PC-9 (cell line): ENCODE results near the gene NFATC1.

Experiments
- CTCF ChIP-seq: fragments of 200-600 bp; sonication (generic); conservative IDR thresholded peaks from 2 replicates; pipeline ENCODE4 v1.6.1; 2017; ENCODE audit warnings: mixed run types, antibody characterized with exemption, mild to moderate bottlenecking, moderate library complexity
- EZH2 ChIP-seq: fragments of 200-600 bp; sonication (generic); IDR thresholded peaks from 2 replicates; pipeline ENCODE4 v1.8.0; 2017; ENCODE audit warnings: antibody characterized with exemption, low read depth

GRCh38 chr18:79367480-79367879 lies 28.2 kb upstream of the NFATC1 start:
- no peak for TF ChIP-seq CTCF
- no peak for TF ChIP-seq EZH2
